ENCODE results near the gene MACROD2. TPM values are rescaled to one million over a fixed set of nuclear protein-coding genes. Genes with fewer than 3 reads are reported as not detected.

Gene MACROD2
- total RNA-seq, 1 experiment from 2014 or later = 3.7 TPM

GRCh38 chr20:15887387-15887786, 1892.1 kb downstream of the MACROD2 start:
- H3K27me3 ChIP-seq (ENCODE audit: insufficient read depth, low read length) = no peaks in the 10 kb centered on the region
- H3K4me3 ChIP-seq (replicated peaks in 1 of 2; ENCODE audit: low read depth in 1 of 2, low read length in 2 of 2) = no peak overlapping the region
- H3K79me2 ChIP-seq (ENCODE audit: insufficient read depth, low read length) = no peaks in the 10 kb centered on the region
- DNase-seq (ENCODE audit: low read depth, low spot score) (no peak), ATAC-seq (no peak)
- RAD21 ChIA-PET (ENCODE audit: low non-redundant PET in 1 of 2, low total read pairs in 2 of 2, uncharacterized antibody in 2 of 2, unreplicated experiment in 2 of 2) = no interaction called here
- no peaks in the 10 kb centered on the region for H4K20me1 ChIP-seq (ENCODE audit: insufficient read depth)
- no peaks in the 10 kb centered on the region for H3K4me1 ChIP-seq (ENCODE audit: control insufficient read depth in 1 of 2, insufficient read depth in 2 of 2, low read length in 2 of 2)
- H3K4me2 ChIP-seq (ENCODE audit: low read length) = no peak overlapping the region
- H3K9ac ChIP-seq (ENCODE audit: low read length) = no peak overlapping the region
- BruUV-seq (replicated peaks) = no TSS peak
- no peak overlapping the region for H2AFZ ChIP-seq (ENCODE audit: low read depth, low read length, poor library complexity, severe bottlenecking)
- H3K9me2 ChIP-seq (ENCODE audit: insufficient read depth) = no peaks in the 10 kb centered on the region
- CTCF ChIA-PET = no interaction called here
- POLR2A ChIA-PET = no interaction called here
- peaks cover 5 to 20% of the 10 kb centered on the region in 2 experiments; a peak in 2 of 4 replicates for H3K9me3 ChIP-seq (ENCODE audit: control insufficient read depth in 1 of 2, insufficient read depth in 1 of 2, low read depth in 1 of 2, low read length in 2 of 2)
- intact Hi-C loops (cut with micrococcal nuclease) = no loop called here
- no peak overlapping the region for H3K27ac ChIP-seq (ENCODE audit: low read depth, low read length)
- no peaks in the 10 kb centered on the region for H3K36me3 ChIP-seq (ENCODE audit: control insufficient read depth in 1 of 2, insufficient read depth in 2 of 2, low read length in 2 of 2)
- TF ChIP-seq JUND (IDR thresholded peaks at IDR 0.05) = no peak
- no peak for TF ChIP-seq ZFX (IDR thresholded peaks at IDR 0.05)
- TF ChIP-seq EZH2 (IDR thresholded peaks at IDR 0.05) = no peak
- TF ChIP-seq POLR2A (IDR thresholded peaks at IDR 0.05; ENCODE audit: borderline replicate concordance, extremely low read depth, insufficient read depth, insufficient read length) = no peak
- no peak for TF ChIP-seq SIN3A (IDR thresholded peaks at IDR 0.05; ENCODE audit: low read depth)

- Histone ChIP-seq H3K4me1 (ENCODE audit: control insufficient read depth in 1 of 2, insufficient read depth in 2 of 2, low read length in 2 of 2) (no peaks in the 10 kb centered on the region), H2AFZ (ENCODE audit: low read depth, low read length, poor library complexity, severe bottlenecking) (no peak overlapping the region), H3K4me3 (replicated peaks in 1 of 2; ENCODE audit: low read depth in 1 of 2, low read length in 2 of 2) (no peak overlapping the region), H3K36me3 (ENCODE audit: control insufficient read depth in 1 of 2, insufficient read depth in 2 of 2, low read length in 2 of 2) (no peaks in the 10 kb centered on the region), H3K9me3 (ENCODE audit: control insufficient read depth in 1 of 2, insufficient read depth in 1 of 2, low read depth in 1 of 2, low read length in 2 of 2) (peaks cover 5 to 15% of the 10 kb centered on the region in 2 experiments; a peak in 2 of 4 replicates), H3K27ac (ENCODE audit: low read depth, low read length) (no peak overlapping the region), H3K9me2 (ENCODE audit: insufficient read depth) (no peaks in the 10 kb centered on the region), H3K9ac (ENCODE audit: low read length) (no peak overlapping the region), H3K79me2 (ENCODE audit: insufficient read depth, low read length) (no peaks in the 10 kb centered on the region), H3K27me3 (ENCODE audit: insufficient read depth, low read length) (no peaks in the 10 kb centered on the region), H4K20me1 (ENCODE audit: insufficient read depth) (no peaks in the 10 kb centered on the region), H3K4me2 (ENCODE audit: low read length) (no peak overlapping the region)
- intact Hi-C loops (cut with micrococcal nuclease) = no loop called here
- TF ChIP-seq TCF7L2 (IDR thresholded peaks at IDR 0.05; ENCODE audit: borderline replicate concordance, extremely low read depth, insufficient read depth, insufficient read length) (no peak), REST (IDR thresholded peaks at IDR 0.05; ENCODE audit: low read depth) (no peak), CBX3 (IDR thresholded peaks at IDR 0.05; ENCODE audit: low read depth) (no peak), EZH2phosphoT487 (IDR thresholded peaks at IDR 0.05; ENCODE audit: borderline replicate concordance) (no peak), SIN3A (IDR thresholded peaks at IDR 0.05; ENCODE audit: low read depth) (no peak), ELF1 (IDR thresholded peaks at IDR 0.05; ENCODE audit: borderline replicate concordance, low read depth) (no peak), POLR2A (IDR thresholded peaks at IDR 0.05; ENCODE audit: borderline replicate concordance, extremely low read depth, insufficient read depth, insufficient read length) (no peak), CTCF (IDR thresholded peaks at IDR 0.05 in 2 of 3, conservative IDR thresholded peaks at IDR 0.05 in 1 of 3; ENCODE audit: borderline replicate concordance in 1 of 3, insufficient read depth in 1 of 3, low read depth in 2 of 3, low read length in 2 of 3) (no peak), EZH2 (IDR thresholded peaks at IDR 0.05) (no peak), ATF3 (IDR thresholded peaks at IDR 0.05) (no peak), RAD21 (IDR thresholded peaks at IDR 0.05; ENCODE audit: low read depth) (no peak), EGR1 (IDR thresholded peaks at IDR 0.05; ENCODE audit: low read depth) (no peak), MAX (IDR thresholded peaks at IDR 0.05) (no peak), ZFX (IDR thresholded peaks at IDR 0.05) (no peak), POLR2AphosphoS5 (IDR thresholded peaks at IDR 0.05; ENCODE audit: low read depth, low read length) (no peak)
- BruUV-seq (replicated peaks) = no TSS peak
- CTCF ChIA-PET = no interaction called here
- ATAC-seq (no peak), DNase-seq (ENCODE audit: low read depth, low spot score) (no peak)
- POLR2A ChIA-PET = no interaction called here
- RAD21 ChIA-PET (ENCODE audit: low non-redundant PET in 1 of 2, low total read pairs in 2 of 2, uncharacterized antibody in 2 of 2, unreplicated experiment in 2 of 2) = no interaction called here
Observed at GRCh38 chr20:15889061-15889460, 1893.7 kb downstream of the MACROD2 start.

Measured in HCT116 (cell line).